GM12801 (cell line): ENCODE data around the gene MRPL12.

ENCODE experiments used
- CTCF ChIP-seq: IDR thresholded peaks from one replicate; pipeline ENCODE4 v1.5.1; 2011; ENCODE audit warnings: control low read depth; ENCODE audit not compliant: insufficient read length; ENCODE audit errors: extremely low read depth

MRPL12 gene

GRCh38 chr17:81691196-81691595, 12.0 kb upstream of the MRPL12 start:
- TF ChIP-seq CTCF = no peak

- no peak for TF ChIP-seq CTCF
Measured at GRCh38 chr17:81691608-81692007, 11.6 kb upstream of the MRPL12 start.

GRCh38 chr17:81693509-81694210, 9.5 kb upstream of the MRPL12 start:
- no peak for TF ChIP-seq CTCF

GRCh38 chr17:81694810-81695209, 8.4 kb upstream of the MRPL12 start:
- no peak for TF ChIP-seq CTCF

- no peak for TF ChIP-seq CTCF
Measured at GRCh38 chr17:81695211-81695610, 8.0 kb upstream of the MRPL12 start.

- TF ChIP-seq CTCF = no peak
Measured at GRCh38 chr17:81695801-81696200, 7.4 kb upstream of the MRPL12 start.

GRCh38 chr17:81696218-81696941, 6.8 kb upstream of the MRPL12 start:
- no peak for TF ChIP-seq CTCF
